ENCODE measurements around the gene GRID2IP.

- TF ChIP-seq EZH2 (IDR thresholded peaks at IDR 0.05; ENCODE audit: low read length) (no peak), CTCF (optimal IDR thresholded peaks at IDR 0.05 in 1 of 3, IDR thresholded peaks at IDR 0.05 in 1 of 3, conservative IDR thresholded peaks at IDR 0.05 in 1 of 3; ENCODE audit: extremely low read depth in 1 of 3, insufficient read depth in 2 of 3, low read length in 3 of 3) (no peak)
These were observed 68.5 kb downstream of the GRID2IP start for GRCh38 chr7:6482743-6483119.

All from keratinocyte (primary cell).